Stomach (tissue), 4 donors: Measurements from ENCODE around the gene MRAS.

Experiments
- EP300 ChIP-seq: sonication (generic); formaldehyde crosslinking; IDR thresholded peaks from one replicate; pipeline ENCODE4 v1.6.1; 2017; ENCODE audit warnings: antibody characterized with exemption
- POLR2AphosphoS5 ChIP-seq, 3 donors: sonication (generic); formaldehyde crosslinking; IDR thresholded peaks; one replicate each; pipeline ENCODE4 v1.6.1; 2016; ENCODE audit warnings: antibody characterized with exemption in 3 of 3
- TF ChIP-seq, protein P1 (sequence below), 7 experiments: fragments of 450-650 bp in 4 of 7; fragments of 200-600 bp in 3 of 7; sonication (generic) in 3 of 7; IDR thresholded peaks; one replicate each; pipeline ENCODE4 v1.5.1; 2016 to 2019; ENCODE audit warnings: antibody characterized with exemption in 7 of 7, control low read depth in 2 of 7, mild to moderate bottlenecking in 1 of 7

DNA sequence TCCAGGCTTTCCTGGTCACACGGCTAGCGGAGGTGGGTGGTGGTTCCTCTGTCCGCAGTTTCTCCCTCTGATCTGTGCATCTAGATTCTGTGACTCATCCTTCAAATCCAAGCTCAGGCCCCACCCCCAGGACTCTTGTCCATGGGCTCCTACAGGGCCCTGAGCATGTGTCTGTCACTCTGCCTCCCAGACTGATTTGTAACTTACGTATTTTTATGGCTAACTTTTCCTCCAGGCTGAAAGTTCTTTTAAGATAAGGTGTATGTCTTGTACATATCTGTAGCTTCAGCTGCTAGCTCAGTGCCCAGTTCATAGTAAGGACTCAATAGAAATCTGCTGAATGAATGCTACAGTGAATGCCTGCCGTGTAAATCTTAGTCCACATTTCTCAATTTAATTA is 94.1 kb downstream of the MRAS start:
- TF ChIP-seq POLR2AphosphoS5 (IDR thresholded peaks at IDR 0.05) (no peak), EP300 (no peak)
- TF ChIP-seq, protein P1, sequence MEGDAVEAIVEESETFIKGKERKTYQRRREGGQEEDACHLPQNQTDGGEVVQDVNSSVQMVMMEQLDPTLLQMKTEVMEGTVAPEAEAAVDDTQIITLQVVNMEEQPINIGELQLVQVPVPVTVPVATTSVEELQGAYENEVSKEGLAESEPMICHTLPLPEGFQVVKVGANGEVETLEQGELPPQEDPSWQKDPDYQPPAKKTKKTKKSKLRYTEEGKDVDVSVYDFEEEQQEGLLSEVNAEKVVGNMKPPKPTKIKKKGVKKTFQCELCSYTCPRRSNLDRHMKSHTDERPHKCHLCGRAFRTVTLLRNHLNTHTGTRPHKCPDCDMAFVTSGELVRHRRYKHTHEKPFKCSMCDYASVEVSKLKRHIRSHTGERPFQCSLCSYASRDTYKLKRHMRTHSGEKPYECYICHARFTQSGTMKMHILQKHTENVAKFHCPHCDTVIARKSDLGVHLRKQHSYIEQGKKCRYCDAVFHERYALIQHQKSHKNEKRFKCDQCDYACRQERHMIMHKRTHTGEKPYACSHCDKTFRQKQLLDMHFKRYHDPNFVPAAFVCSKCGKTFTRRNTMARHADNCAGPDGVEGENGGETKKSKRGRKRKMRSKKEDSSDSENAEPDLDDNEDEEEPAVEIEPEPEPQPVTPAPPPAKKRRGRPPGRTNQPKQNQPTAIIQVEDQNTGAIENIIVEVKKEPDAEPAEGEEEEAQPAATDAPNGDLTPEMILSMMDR (IDR thresholded peaks at IDR 0.05) = no peak
